Embryonic facial prominence (tissue), 1 donor: ENCODE results near the gene APOC4.

ENCODE experiments used
- DNase-seq: peaks from one replicate; pipeline ENCODE4 v3.0.0-alpha.2; 2016; ENCODE audit errors: extremely low spot score

Gene APOC4

GRCh38 chr19:44993926-44994537 is 52.0 kb downstream of the APOC4 start:
- no peak for DNase-seq
